Chondrocyte (in vitro differentiated cells): ENCODE measurements around the gene ZNF530. TPM values are rescaled to one million over a fixed set of nuclear protein-coding genes. Genes with fewer than 3 reads are reported as not detected.
A peak's percentile ranks its signal among the peaks of the same experiment; 100 is the strongest.

Source experiments
- DNase-seq: peaks from one replicate; pipeline ENCODE4 v3.0.0; 2021; ENCODE audit warnings: mixed read lengths, low spot score
- H3K27ac Mint-ChIP-seq: one replicate; pipeline ENCODE4 v1.8.0; 2021; ENCODE audit warnings: mild to moderate bottlenecking, moderate library complexity, mixed read lengths; ENCODE audit not compliant: unreplicated experiment
- H3K27me3 Mint-ChIP-seq: 2 replicates; pipeline ENCODE4 v1.8.0; 2021; ENCODE audit warnings: low read depth, mixed read lengths
- H3K36me3 Mint-ChIP-seq: 2 replicates; pipeline ENCODE4 v1.8.0; 2021; ENCODE audit warnings: low read depth, mixed read lengths
- H3K4me1 Mint-ChIP-seq: 2 replicates; pipeline ENCODE4 v1.8.0; 2021; ENCODE audit warnings: low read depth, mild to moderate bottlenecking, mixed read lengths
- H3K4me3 Mint-ChIP-seq: one replicate; pipeline ENCODE4 v1.8.0; 2021; ENCODE audit warnings: mild to moderate bottlenecking, moderate library complexity, mixed read lengths; ENCODE audit not compliant: unreplicated experiment
- H3K9me3 Mint-ChIP-seq: 2 replicates; pipeline ENCODE4 v1.8.0; 2021; ENCODE audit warnings: low read depth, mixed read lengths
- CTCF ChIP-seq: fragments of 200-600 bp; sonication (generic); IDR thresholded peaks from 2 replicates; pipeline ENCODE4 v1.5.0; 2021; ENCODE audit warnings: antibody characterized with exemption, mild to moderate bottlenecking, moderate library complexity
- long read RNA-seq: library from polyadenylated mRNA; stranded (forward); transcript quantifications from one replicate; pipeline ENCODE4 v2.0.0, GENCODE V29; 2021
- total RNA-seq: library from RNA; stranded (reverse); gene quantifications from 3 replicates; pipeline ENCODE4 v1.2.1, GENCODE V29; 2021

Gene ZNF530
- 1.4 to 3.4 TPM (median 2.2 TPM) in 3 replicates for total RNA-seq
- long read RNA-seq, result 0 reads

- peaks cover 18% of the 10 kb centered on the region for H3K36me3 Mint-ChIP-seq
- H3K9me3 Mint-ChIP-seq, result peaks cover 33% of the 10 kb centered on the region
Observed at GRCh38 chr19:57599761-57600383, at the start of gene ZNF530. Gene ZNF530, plus strand, starts transcription at chr19:57599885. Its CDS starts 4,461 bp downstream, at chr19:57604346.

GRCh38 chr19:57552432-57552831, 47.3 kb upstream of the ZNF530 start:
- TF ChIP-seq CTCF, result no peak
- DNase-seq, result no peak
- H3K27ac Mint-ChIP-seq, result no peak overlapping the region
- H3K4me3 Mint-ChIP-seq, result no peak overlapping the region
- H3K9me3 Mint-ChIP-seq, result peaks cover 83% of the 10 kb centered on the region
- H3K4me1 Mint-ChIP-seq, result peaks cover under 1% of the 10 kb centered on the region
- peaks cover 95% of the 10 kb centered on the region for H3K36me3 Mint-ChIP-seq
- H3K27me3 Mint-ChIP-seq, result no peaks in the 10 kb centered on the region

More at GRCh38 chr19:57599761-57600383, at the start of gene ZNF530:
- peaks cover 15% of the 10 kb centered on the region for H3K4me1 Mint-ChIP-seq
- TF ChIP-seq CTCF, result peak; percentile 34
- peak within 1 kb of the TSS; percentile 79 for H3K4me3 Mint-ChIP-seq
- DNase-seq, result peak; percentile 95
- no peaks in the 10 kb centered on the region for H3K27me3 Mint-ChIP-seq
- no peak within 1 kb of the TSS for H3K27ac Mint-ChIP-seq

- H3K4me3 Mint-ChIP-seq, result peak overlapping the region; percentile 94
- no peak for DNase-seq
- H3K27ac Mint-ChIP-seq, result no peak overlapping the region
- H3K4me1 Mint-ChIP-seq, result peaks cover 21% of the 10 kb centered on the region
- no peak for TF ChIP-seq CTCF
- no peaks in the 10 kb centered on the region for H3K27me3 Mint-ChIP-seq
- peaks cover 54% of the 10 kb centered on the region for H3K36me3 Mint-ChIP-seq
- H3K9me3 Mint-ChIP-seq, result peaks cover 62% of the 10 kb centered on the region
Observed at GRCh38 chr19:57557659-57558058, 42.0 kb upstream of the ZNF530 start.

- Mint-ChIP-seq H3K36me3 (peaks cover 49% of the 10 kb centered on the region), H3K27ac (peak overlapping the region; percentile 84), H3K4me1 (peaks cover 21% of the 10 kb centered on the region), H3K4me3 (peak overlapping the region; percentile 94), H3K9me3 (peaks cover 61% of the 10 kb centered on the region), H3K27me3 (no peaks in the 10 kb centered on the region)
- TF ChIP-seq CTCF, result peak; percentile 46
- no peak for DNase-seq
Observed at GRCh38 chr19:57558525-57558924, 41.2 kb upstream of the ZNF530 start.

- H3K9me3 Mint-ChIP-seq, result peaks cover 61% of the 10 kb centered on the region
- H3K27me3 Mint-ChIP-seq, result no peaks in the 10 kb centered on the region
- H3K4me1 Mint-ChIP-seq, result peaks cover 21% of the 10 kb centered on the region
- TF ChIP-seq CTCF, result no peak
- H3K4me3 Mint-ChIP-seq, result peak overlapping the region; percentile 94
- no peak for DNase-seq
- peaks cover 46% of the 10 kb centered on the region for H3K36me3 Mint-ChIP-seq
- peak overlapping the region; percentile 84 for H3K27ac Mint-ChIP-seq
Observed at GRCh38 chr19:57559008-57559403, 40.7 kb upstream of the ZNF530 start.
